Ishikawa (cell line): ENCODE measurements around the gene ALAD.

Experiments
- CEBPB ChIP-seq: IDR thresholded peaks from 2 replicates; pipeline ENCODE4 v1.6.1; 2012
- CREB1 ChIP-seq: IDR thresholded peaks from 2 replicates; pipeline ENCODE4 v1.6.1; 2012; ENCODE audit warnings: low read depth
- EGR1 ChIP-seq: IDR thresholded peaks from 2 replicates; pipeline ENCODE4 v1.6.1; 2012
- EP300 ChIP-seq: IDR thresholded peaks from 2 replicates; pipeline ENCODE4 v1.6.1; 2012; ENCODE audit warnings: borderline replicate concordance
- FOXM1 ChIP-seq: IDR thresholded peaks from 2 replicates; pipeline ENCODE4 v1.6.1; 2012; ENCODE audit warnings: low read depth, borderline replicate concordance
- NFIC ChIP-seq: IDR thresholded peaks from 2 replicates; pipeline ENCODE4 v1.6.1; 2012
- RAD21 ChIP-seq: IDR thresholded peaks from 2 replicates; pipeline ENCODE4 v1.6.1; 2012; ENCODE audit warnings: low read depth
- TAF1 ChIP-seq: IDR thresholded peaks from 2 replicates; pipeline ENCODE4 v1.6.1; 2012; ENCODE audit warnings: low read depth, mild to moderate bottlenecking
- TCF12 ChIP-seq: IDR thresholded peaks from 2 replicates; pipeline ENCODE4 v1.6.1; 2012; ENCODE audit warnings: low read depth
- TEAD4 ChIP-seq: IDR thresholded peaks from 2 replicates; pipeline ENCODE4 v1.6.1; 2012
- YY1 ChIP-seq: IDR thresholded peaks from 2 replicates; pipeline ENCODE4 v1.6.1; 2012; ENCODE audit warnings: low read depth
- ZBTB7A ChIP-seq: IDR thresholded peaks from 2 replicates; pipeline ENCODE4 v1.6.1; 2012; ENCODE audit warnings: low read depth
- TF ChIP-seq, protein P1 (sequence below): IDR thresholded peaks from 2 replicates; pipeline ENCODE4 v1.6.1; 2012; ENCODE audit warnings: low read depth, mild to moderate bottlenecking
- TF ChIP-seq, protein P2 (sequence below): IDR thresholded peaks from 2 replicates; pipeline ENCODE4 v1.6.1; 2012
- TF ChIP-seq, protein P3 (sequence below): IDR thresholded peaks from 2 replicates; pipeline ENCODE4 v1.6.1; 2012

ALAD gene

DNA sequence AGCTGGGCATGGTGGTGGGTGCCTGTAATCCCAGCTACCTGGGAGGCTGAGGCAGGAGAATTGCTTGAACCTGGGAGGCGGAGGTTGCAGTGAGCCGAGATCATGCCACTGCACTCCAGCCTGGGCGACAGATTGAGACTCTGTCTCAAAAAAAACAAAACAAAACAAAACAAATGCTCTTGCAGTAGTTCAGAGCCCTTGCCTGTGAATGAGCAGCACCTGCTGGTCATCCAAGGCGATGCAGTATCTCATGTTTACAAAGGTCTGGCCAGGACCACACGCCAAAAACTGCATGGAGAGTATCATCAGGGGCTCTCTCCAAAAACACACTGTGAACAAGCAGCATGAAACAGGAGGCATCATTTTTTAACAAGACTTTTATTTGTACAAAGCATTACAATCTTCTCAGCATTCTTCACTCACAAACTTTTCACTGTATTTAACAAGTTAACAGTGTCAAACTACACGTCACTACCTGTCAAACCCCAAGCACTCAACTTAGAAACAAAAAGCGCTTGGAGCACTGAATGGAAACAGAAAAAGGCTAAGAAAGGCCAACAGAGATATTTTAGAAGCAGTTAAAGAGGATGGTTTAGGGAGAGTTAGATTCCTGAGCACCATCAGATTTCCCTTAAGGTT is 5.9 kb upstream of the ALAD start:
- peak; percentile 70 for TF ChIP-seq RAD21

DNA sequence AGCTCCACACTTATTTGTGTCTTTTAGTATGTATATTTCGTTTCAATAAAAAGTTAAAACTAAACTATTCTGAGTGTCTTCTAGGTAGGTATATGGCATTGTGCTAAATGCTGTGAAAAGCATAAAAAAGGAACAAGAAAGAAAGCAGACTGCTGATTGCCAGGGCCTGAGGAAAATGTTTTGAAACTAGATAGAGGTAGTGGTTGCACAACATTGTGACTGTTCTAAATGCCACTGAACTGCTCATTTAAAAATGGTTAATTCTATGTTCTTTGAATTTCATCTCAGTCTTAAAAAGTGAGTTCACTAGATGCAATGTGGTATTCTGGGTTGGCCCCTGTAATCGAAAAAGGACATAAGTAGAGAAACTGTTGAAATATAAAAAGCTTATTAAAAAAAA is 2.6 kb upstream of the ALAD start:
- TF ChIP-seq TAF1 = no peak
- TF ChIP-seq FOXM1 = no peak
- TF ChIP-seq CREB1 = no peak
- TF ChIP-seq, protein P1, sequence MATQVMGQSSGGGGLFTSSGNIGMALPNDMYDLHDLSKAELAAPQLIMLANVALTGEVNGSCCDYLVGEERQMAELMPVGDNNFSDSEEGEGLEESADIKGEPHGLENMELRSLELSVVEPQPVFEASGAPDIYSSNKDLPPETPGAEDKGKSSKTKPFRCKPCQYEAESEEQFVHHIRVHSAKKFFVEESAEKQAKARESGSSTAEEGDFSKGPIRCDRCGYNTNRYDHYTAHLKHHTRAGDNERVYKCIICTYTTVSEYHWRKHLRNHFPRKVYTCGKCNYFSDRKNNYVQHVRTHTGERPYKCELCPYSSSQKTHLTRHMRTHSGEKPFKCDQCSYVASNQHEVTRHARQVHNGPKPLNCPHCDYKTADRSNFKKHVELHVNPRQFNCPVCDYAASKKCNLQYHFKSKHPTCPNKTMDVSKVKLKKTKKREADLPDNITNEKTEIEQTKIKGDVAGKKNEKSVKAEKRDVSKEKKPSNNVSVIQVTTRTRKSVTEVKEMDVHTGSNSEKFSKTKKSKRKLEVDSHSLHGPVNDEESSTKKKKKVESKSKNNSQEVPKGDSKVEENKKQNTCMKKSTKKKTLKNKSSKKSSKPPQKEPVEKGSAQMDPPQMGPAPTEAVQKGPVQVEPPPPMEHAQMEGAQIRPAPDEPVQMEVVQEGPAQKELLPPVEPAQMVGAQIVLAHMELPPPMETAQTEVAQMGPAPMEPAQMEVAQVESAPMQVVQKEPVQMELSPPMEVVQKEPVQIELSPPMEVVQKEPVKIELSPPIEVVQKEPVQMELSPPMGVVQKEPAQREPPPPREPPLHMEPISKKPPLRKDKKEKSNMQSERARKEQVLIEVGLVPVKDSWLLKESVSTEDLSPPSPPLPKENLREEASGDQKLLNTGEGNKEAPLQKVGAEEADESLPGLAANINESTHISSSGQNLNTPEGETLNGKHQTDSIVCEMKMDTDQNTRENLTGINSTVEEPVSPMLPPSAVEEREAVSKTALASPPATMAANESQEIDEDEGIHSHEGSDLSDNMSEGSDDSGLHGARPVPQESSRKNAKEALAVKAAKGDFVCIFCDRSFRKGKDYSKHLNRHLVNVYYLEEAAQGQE = no peak
- TF ChIP-seq, protein P2, sequence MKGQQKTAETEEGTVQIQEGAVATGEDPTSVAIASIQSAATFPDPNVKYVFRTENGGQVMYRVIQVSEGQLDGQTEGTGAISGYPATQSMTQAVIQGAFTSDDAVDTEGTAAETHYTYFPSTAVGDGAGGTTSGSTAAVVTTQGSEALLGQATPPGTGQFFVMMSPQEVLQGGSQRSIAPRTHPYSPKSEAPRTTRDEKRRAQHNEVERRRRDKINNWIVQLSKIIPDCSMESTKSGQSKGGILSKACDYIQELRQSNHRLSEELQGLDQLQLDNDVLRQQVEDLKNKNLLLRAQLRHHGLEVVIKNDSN = no peak
- TF ChIP-seq NFIC = no peak
- TF ChIP-seq ZBTB7A = no peak
- TF ChIP-seq RAD21 = no peak
- TF ChIP-seq TCF12 = no peak
- no peak for TF ChIP-seq YY1
- TF ChIP-seq, protein P3, sequence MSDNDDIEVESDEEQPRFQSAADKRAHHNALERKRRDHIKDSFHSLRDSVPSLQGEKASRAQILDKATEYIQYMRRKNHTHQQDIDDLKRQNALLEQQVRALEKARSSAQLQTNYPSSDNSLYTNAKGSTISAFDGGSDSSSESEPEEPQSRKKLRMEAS = no peak
- no peak for TF ChIP-seq CEBPB
- TF ChIP-seq EGR1 = no peak
- no peak for TF ChIP-seq EP300

DNA sequence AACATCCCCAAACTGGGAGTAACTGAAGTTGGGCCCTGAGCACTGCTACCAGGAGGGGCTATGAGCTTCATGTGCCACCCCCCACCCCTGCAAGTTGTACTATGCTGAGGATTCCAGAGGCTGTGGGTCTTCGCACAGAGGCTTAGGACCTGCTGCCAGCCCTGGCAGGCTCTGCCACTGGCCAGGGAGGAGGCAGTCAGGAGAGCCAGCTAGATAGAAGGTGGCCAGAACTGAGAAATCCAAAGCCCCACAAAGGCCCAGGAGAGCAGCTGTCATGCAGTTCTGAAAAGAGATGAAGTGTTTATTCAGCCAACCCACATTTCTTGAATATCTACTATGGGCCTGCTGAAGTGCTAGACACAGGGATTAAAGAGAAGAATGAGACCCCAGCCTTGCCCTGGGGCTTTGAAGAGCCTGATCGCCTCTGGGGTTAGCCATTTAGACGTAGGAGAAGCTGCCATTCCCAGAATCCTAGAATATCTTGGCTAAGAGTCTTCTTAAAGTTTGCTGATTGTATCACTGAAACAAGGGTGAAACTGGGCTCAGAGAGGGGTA is 1.4 kb downstream of the ALAD start:
- no peak for TF ChIP-seq YY1
- TF ChIP-seq EP300 = no peak
- TF ChIP-seq TCF12 = no peak
- TF ChIP-seq CEBPB = no peak
- no peak for TF ChIP-seq CREB1
- TF ChIP-seq, protein P1 = no peak
- TF ChIP-seq, protein P2 = no peak

DNA sequence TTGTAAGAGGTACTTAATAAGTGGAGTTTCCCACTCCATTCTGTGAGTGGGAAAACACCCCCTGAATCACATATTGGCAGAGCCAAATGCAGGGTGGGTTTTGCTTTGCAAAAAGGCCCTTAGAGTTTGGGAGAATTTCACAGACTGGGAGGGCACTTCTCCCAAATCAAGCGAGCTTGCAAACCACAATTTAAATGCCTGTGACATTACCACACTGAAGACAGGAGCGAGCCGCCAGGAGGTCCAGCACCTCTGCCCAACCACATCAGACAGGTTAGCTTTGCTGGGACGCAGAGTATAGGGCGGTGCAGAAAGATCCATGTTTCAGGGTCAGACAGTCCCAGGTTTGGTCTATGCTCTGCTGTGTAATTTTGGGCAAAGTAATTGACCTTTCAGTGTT is 2.3 kb downstream of the ALAD start:
- TF ChIP-seq TCF12 (no peak), RAD21 (no peak), TAF1 (no peak), TEAD4 (no peak), NFIC (no peak), CEBPB (no peak), FOXM1 (no peak), EP300 (no peak), EGR1 (no peak), YY1 (no peak), ZBTB7A (no peak), CREB1 (no peak)
- TF ChIP-seq, protein P1 = no peak
- TF ChIP-seq, protein P3 = no peak
- TF ChIP-seq, protein P2 = no peak
